ENCODE data around the gene GALNT7.

DNA sequence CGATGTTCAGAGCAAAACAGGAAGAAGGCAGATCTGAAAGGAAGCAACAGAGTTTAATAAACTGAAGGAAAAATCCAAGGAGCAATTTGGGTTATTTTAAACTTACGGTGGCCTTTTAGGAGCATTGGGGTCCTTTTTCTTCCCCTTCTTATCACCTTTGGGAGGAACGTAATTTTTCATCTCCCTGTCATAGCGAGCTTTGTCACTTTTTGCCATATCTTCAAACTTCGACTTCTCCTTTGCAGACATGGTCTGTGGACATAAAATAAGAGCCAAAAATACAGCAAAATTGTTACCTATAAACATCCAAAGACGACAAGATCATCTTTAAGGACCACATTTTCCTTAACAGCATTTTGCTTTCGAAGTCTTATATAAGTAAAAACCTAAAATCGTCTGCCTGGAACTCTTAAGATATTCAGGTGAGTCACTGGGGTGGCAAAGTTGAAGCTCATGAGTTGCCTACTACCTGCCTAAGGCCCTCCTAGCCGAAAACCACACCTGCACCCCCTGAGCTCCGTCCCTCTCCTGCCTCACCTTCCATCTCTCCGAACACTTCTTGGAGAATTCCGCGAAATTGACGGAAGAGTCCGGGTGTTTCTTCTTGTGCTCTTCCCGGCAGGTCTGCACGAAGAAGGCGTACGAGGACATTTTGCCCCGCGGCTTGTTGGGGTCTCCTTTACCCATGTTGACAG lies 164.5 kb downstream of the GALNT7 start:
- TF ChIP-seq, protein P1, sequence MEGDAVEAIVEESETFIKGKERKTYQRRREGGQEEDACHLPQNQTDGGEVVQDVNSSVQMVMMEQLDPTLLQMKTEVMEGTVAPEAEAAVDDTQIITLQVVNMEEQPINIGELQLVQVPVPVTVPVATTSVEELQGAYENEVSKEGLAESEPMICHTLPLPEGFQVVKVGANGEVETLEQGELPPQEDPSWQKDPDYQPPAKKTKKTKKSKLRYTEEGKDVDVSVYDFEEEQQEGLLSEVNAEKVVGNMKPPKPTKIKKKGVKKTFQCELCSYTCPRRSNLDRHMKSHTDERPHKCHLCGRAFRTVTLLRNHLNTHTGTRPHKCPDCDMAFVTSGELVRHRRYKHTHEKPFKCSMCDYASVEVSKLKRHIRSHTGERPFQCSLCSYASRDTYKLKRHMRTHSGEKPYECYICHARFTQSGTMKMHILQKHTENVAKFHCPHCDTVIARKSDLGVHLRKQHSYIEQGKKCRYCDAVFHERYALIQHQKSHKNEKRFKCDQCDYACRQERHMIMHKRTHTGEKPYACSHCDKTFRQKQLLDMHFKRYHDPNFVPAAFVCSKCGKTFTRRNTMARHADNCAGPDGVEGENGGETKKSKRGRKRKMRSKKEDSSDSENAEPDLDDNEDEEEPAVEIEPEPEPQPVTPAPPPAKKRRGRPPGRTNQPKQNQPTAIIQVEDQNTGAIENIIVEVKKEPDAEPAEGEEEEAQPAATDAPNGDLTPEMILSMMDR (IDR thresholded peaks at IDR 0.05): no peak
- TF ChIP-seq POLR2A (IDR thresholded peaks at IDR 0.05): no peak

All from Peyer's patch (tissue), 4 donors.